Left lung (tissue), 14 donors: ENCODE measurements around the gene STAU1. TPM values are rescaled to one million over a fixed set of nuclear protein-coding genes. Genes with fewer than 3 reads are reported as not detected.

Experiments used
- ATAC-seq: fragments of 200-7000 bp; cut with Tn5 transposase; one replicate; pipeline ENCODE4 v1.9.1; 2020; ENCODE audit warnings: moderate library complexity
- DNase-seq, 4 donors: peaks; one replicate each; pipeline ENCODE4 v3.0.0-alpha.2; 2013 to 2020
- H3K27ac ChIP-seq, 2 donors: fragments of 200-600 bp; sonication (generic) in 1 of 2; one replicate each; pipeline versions ENCODE4 v1.5.0 to v1.8.0; 2020 to 2021
- H3K27me3 ChIP-seq, 2 donors: fragments of 200-600 bp; sonication (generic) in 1 of 2; one replicate each; pipeline versions ENCODE4 v1.5.0 to v1.8.0; 2020 to 2021
- H3K36me3 ChIP-seq, 2 donors: fragments of 200-600 bp; sonication (generic) in 1 of 2; one replicate each; pipeline versions ENCODE4 v1.5.0 to v1.8.0; 2020 to 2021
- H3K4me1 ChIP-seq, 2 donors: fragments of 200-600 bp; one replicate each; pipeline ENCODE4 v1.8.0; 2021
- H3K4me3 ChIP-seq, 2 donors: fragments of 200-600 bp; sonication (generic) in 1 of 2; one replicate each; pipeline versions ENCODE4 v1.5.0 to v1.8.0; 2020 to 2021; ENCODE audit warnings: mild to moderate bottlenecking in 1 of 2
- H3K9me3 ChIP-seq, 2 donors: fragments of 200-600 bp; sonication (generic) in 1 of 2; one replicate each; pipeline versions ENCODE4 v1.5.0 to v1.8.0; 2020 to 2021
- intact Hi-C, 2 donors: fragments of 100-400 bp; cut with DNase I; formaldehyde crosslinking; loops; one replicate each; pipeline versions ENCODE4 v1.11.2 to v1.14.2; 2022
- long read RNA-seq, 12 donors: library from polyadenylated mRNA in 2 of 12; unstranded in 2 of 12; transcript quantifications; one replicate each; pipeline ENCODE4 v2.0.0 and lab custom pipeline, GENCODE V29; 2019 to 2026
- polyA plus RNA-seq, 6 donors: library from polyadenylated mRNA; unstranded; fragments of 120-200 nt; gene quantifications; one replicate each; pipeline ENCODE4 v1.2.1, GENCODE V29; 2013; ENCODE audit not compliant: insufficient read length in 6 of 6
- total RNA-seq, 2 donors: library from RNA; stranded (reverse); fragmentation: NEBNext Ultra II Directional; extraction: Animal tissue kit (Norgen Biotek cat#: 25700); gene quantifications; one replicate each; pipeline ENCODE4 v1.2.1, GENCODE V29; 2021
- TF ChIP-seq, protein P1 (sequence below), 2 donors: fragments of 200-600 bp; sonication (generic) in 1 of 2; IDR thresholded peaks; one replicate each; pipeline versions ENCODE4 v1.5.0 to v1.8.0; 2021; ENCODE audit warnings: antibody characterized with exemption in 2 of 2
- donor health status: DM: no; HTN: yes; CAD: no.
- donor health status: DM: no; HTN: no; CAD: no.

Gene STAU1
- total RNA-seq (10 to 100 TPM; 68.6 to 83.0 TPM), polyA plus RNA-seq (100 to 1,000 TPM in 2 of 6 donors, 10 to 100 TPM in 4; 93.1 to 103 (median 99.2) TPM)
- long read RNA-seq, donor 1, partial matches to known transcripts: 99 of 108 reads
- long read RNA-seq, donor 1, other reads (novel, unspliced or antisense): 0 of 108 reads
- long read RNA-seq, donor 2, transcript STAU1-203 (13 exons, 3,211 nt): major isoform, 6 of 37 reads
- long read RNA-seq, donor 2, partial matches to known transcripts: 26 of 37 reads
- long read RNA-seq, donor 2, other reads (novel, unspliced or antisense): 0 of 37 reads
- long read RNA-seq, donor 3, transcript STAU1-203 (13 exons, 3,211 nt): major isoform, 8 of 21 reads
- long read RNA-seq, donor 3, partial matches to known transcripts: 7 of 21 reads
- long read RNA-seq, donor 3, other reads (novel, unspliced or antisense): 0 of 21 reads
- long read RNA-seq, donor 4, partial matches to known transcripts: 24 of 28 reads
- long read RNA-seq, donor 4, other reads (novel, unspliced or antisense): 1 of 28 reads
- long read RNA-seq, donor 5, transcript STAU1-203 (13 exons, 3,211 nt): major isoform, 6 of 27 reads
- long read RNA-seq, donor 5, partial matches to known transcripts: 13 of 27 reads
- long read RNA-seq, donor 5, other reads (novel, unspliced or antisense): 0 of 27 reads
- long read RNA-seq, donor 6, transcript STAU1-203 (13 exons, 3,211 nt): major isoform, 9 of 38 reads
- long read RNA-seq, donor 6, partial matches to known transcripts: 23 of 38 reads
- long read RNA-seq, donor 6, other reads (novel, unspliced or antisense): 0 of 38 reads
- long read RNA-seq, donor 7, partial matches to known transcripts: 55 of 69 reads
- long read RNA-seq, donor 7, other reads (novel, unspliced or antisense): 6 of 69 reads
- long read RNA-seq, donor 8, transcript STAU1-203 (13 exons, 3,211 nt): major isoform, 9 of 27 reads
- long read RNA-seq, donor 8, partial matches to known transcripts: 12 of 27 reads
- long read RNA-seq, donor 8, other reads (novel, unspliced or antisense): 0 of 27 reads
- long read RNA-seq, donor 9: 0 reads
- long read RNA-seq, donor 10, partial matches to known transcripts: 14 of 15 reads
- long read RNA-seq, donor 10, other reads (novel, unspliced or antisense): 1 of 15 reads
- long read RNA-seq, donor 11, transcript STAU1-203 (13 exons, 3,211 nt): major isoform, 9 of 31 reads
- long read RNA-seq, donor 11, partial matches to known transcripts: 16 of 31 reads
- long read RNA-seq, donor 11, other reads (novel, unspliced or antisense): 0 of 31 reads
- long read RNA-seq, donor 12, transcript STAU1-203 (13 exons, 3,211 nt): major isoform, 6 of 12 reads
- long read RNA-seq, donor 12, partial matches to known transcripts: 5 of 12 reads
- long read RNA-seq, donor 12, other reads (novel, unspliced or antisense): 0 of 12 reads

GRCh38 chr20:49187851-49188641, at the start of gene STAU1:
Gene STAU1 (minus strand): TSS chr20:49188334. CDS start chr20:49166201, 22,133 bp downstream.
- Histone ChIP-seq H3K4me3 (peak within 1 kb of the TSS; percentile 75), H3K4me1 (peaks cover 18 to 42% of the 10 kb centered on the region in 2 donors), H3K27ac (peak within 1 kb of the TSS; percentile 86 to 90), H3K36me3 (peaks cover 0 to 4% of the 10 kb centered on the region in 2 donors), H3K9me3 (no peaks in the 10 kb centered on the region), H3K27me3 (no peaks in the 10 kb centered on the region)
- DNase-seq (peak; percentile 90 to 99 (median 97)), ATAC-seq (peak; percentile 98)
- TF ChIP-seq, protein P1, sequence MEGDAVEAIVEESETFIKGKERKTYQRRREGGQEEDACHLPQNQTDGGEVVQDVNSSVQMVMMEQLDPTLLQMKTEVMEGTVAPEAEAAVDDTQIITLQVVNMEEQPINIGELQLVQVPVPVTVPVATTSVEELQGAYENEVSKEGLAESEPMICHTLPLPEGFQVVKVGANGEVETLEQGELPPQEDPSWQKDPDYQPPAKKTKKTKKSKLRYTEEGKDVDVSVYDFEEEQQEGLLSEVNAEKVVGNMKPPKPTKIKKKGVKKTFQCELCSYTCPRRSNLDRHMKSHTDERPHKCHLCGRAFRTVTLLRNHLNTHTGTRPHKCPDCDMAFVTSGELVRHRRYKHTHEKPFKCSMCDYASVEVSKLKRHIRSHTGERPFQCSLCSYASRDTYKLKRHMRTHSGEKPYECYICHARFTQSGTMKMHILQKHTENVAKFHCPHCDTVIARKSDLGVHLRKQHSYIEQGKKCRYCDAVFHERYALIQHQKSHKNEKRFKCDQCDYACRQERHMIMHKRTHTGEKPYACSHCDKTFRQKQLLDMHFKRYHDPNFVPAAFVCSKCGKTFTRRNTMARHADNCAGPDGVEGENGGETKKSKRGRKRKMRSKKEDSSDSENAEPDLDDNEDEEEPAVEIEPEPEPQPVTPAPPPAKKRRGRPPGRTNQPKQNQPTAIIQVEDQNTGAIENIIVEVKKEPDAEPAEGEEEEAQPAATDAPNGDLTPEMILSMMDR (IDR thresholded peaks at IDR 0.05): no peak
- intact Hi-C loops: no loop called here

GRCh38 chr20:49237531-49237930, 49.4 kb upstream of the STAU1 start:
- Histone ChIP-seq H3K36me3 (peaks cover 8 to 100% of the 10 kb centered on the region in 2 donors), H3K4me3 (no peak overlapping the region), H3K9me3 (no peaks in the 10 kb centered on the region), H3K27ac (no peak overlapping the region), H3K4me1 (no peaks in the 10 kb centered on the region), H3K27me3 (no peaks in the 10 kb centered on the region)
- no peak for DNase-seq
- ATAC-seq: no peak
- intact Hi-C loops: no loop called here
- TF ChIP-seq, protein P1 (IDR thresholded peaks at IDR 0.05): no peak

DNA sequence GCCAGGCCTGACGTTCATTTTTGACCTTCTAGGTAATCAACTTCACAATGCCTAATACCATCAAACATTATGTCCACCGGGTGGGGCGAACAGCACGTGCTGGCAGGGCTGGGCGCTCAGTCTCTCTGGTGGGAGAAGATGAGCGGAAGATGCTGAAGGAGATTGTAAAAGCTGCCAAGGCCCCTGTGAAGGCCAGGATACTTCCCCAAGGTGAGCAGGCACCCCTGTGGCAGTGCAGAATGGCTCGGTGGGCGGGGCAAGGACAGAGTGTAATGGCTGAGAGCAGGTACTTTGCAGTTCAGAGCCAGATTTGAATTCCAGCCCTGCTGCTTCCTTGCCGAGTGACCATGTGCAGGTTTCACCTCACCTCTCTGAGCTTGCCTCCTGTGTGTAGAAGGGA, 48.2 kb upstream of the STAU1 start:
- H3K36me3 ChIP-seq: peaks cover 8 to 100% of the 10 kb centered on the region in 2 donors
- ATAC-seq (no peak), DNase-seq (no peak)
- H3K27ac ChIP-seq: no peak overlapping the region
- intact Hi-C loops: no loop called here
- H3K9me3 ChIP-seq: no peaks in the 10 kb centered on the region
- no peaks in the 10 kb centered on the region for H3K4me1 ChIP-seq
- no peak overlapping the region for H3K4me3 ChIP-seq
- H3K27me3 ChIP-seq: no peaks in the 10 kb centered on the region
- TF ChIP-seq, protein P1 (IDR thresholded peaks at IDR 0.05): no peak

DNA sequence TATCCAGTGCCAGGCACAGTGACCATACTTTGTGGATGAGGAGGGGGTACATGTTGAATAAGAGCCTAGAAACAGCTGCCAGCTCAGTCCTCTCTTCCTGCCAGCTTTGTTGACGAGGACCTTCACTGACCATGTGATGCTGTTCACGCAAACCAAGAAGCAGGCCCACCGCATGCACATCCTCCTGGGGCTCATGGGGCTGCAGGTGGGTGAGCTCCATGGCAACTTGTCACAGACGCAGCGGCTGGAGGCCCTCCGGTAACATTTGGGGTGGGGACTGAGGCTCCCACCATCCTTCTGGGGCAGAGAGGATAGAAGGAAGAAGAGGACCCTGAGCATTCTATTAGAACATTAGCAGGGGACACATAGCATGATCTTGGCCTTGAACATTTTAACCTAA, 46.7 kb upstream of the STAU1 start:
- Histone ChIP-seq H3K9me3 (no peaks in the 10 kb centered on the region), H3K27me3 (no peaks in the 10 kb centered on the region), H3K4me1 (peaks cover 0 to 12% of the 10 kb centered on the region in 2 donors), H3K27ac (no peak overlapping the region), H3K4me3 (no peak overlapping the region), H3K36me3 (peaks cover 4 to 100% of the 10 kb centered on the region in 2 donors)
- no peak for ATAC-seq
- intact Hi-C loops: no loop called here
- DNase-seq: no peak
- TF ChIP-seq, protein P1 (IDR thresholded peaks at IDR 0.05): no peak
